NK-92 (cell line): ENCODE data around the gene KDM3A.

Experiments used
- DNase-seq: peaks from one replicate; lab custom pipeline; 2025; ENCODE audit not compliant: unreplicated experiment; lab: John Stamatoyannopoulos, UW

The KDM3A gene

GRCh38 chr2:86513948-86514660 lies 72.9 kb downstream of the KDM3A start:
- DNase-seq = no peak

DNA sequence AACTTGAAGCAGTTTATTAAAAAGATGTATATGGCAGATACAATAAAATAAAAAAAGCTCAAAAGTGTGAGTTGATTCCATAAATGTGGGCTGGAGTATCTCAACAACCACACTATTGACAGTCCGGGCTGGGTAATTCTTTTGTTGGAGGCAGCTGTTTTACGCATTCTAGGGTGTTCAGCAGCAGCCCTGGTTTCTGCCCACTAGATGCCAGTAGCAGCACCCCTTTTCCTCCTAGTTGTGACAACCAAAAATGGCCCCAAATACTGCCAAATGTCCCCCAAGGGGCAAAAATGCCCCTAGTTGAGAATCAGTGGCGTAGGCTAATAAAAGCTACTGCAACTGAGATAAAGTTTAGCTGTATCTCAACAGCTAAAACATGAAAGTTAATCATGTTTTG lies 77.3 kb downstream of the KDM3A start:
- no peak for DNase-seq

GRCh38 chr2:86519349-86519748 lies 78.2 kb downstream of the KDM3A start:
- DNase-seq = no peak

DNA sequence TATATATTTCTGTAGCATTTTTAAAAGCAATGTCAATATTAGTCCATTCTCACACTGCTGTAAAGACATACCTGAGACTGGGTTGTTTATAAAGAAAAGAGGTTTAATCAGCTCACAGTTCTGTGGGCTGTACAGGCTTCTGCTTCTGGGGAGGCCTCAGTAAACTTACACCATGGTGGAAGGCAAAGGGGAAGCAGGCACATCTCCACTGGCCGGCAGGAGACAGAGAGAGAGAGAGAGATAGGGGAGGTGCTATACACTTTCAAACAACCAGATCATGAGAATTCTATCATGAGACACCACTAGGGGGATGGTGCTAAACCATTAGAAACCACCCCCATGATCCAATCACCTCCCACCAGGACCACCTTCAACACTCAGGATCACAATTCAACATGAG lies 79.0 kb downstream of the KDM3A start:
- DNase-seq = no peak

DNA sequence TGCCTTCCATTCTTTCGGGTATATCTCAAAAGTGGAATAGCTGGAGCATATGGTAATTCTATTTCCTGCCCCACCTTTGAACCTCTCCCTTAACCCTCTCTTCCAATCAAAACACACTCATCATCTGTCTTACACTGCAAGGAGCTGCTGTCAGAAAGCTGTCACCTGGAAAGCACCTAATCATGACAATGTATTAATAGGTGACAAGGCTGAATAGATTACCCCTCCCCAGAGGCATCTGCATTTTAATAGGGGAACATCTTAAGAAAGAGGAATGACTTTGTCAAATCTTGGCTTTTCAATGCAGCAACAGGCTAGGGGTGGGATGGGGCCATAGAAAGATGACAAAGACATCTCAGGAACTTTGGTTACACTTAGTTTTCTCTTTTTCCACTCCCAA lies 80.8 kb downstream of the KDM3A start:
- no peak for DNase-seq

DNA sequence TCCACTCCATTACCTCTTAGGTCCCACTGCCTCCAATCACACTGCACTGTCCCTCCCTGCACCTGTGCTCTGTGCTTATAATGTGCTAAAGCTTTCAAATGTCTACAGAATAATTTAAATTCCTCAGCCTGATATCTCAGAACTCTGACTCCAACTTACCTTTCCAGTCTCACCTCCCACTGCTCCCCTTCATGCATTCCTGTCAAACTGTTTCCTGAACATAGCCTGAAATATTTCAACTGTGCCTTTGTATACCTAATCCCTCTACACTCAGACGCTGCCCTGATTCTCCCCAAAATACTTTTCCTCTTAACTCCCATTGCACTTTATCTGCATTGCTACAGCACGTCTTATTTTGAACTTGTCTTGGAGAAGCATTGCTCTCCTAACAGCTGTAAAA lies 81.5 kb downstream of the KDM3A start:
- no peak for DNase-seq

DNA sequence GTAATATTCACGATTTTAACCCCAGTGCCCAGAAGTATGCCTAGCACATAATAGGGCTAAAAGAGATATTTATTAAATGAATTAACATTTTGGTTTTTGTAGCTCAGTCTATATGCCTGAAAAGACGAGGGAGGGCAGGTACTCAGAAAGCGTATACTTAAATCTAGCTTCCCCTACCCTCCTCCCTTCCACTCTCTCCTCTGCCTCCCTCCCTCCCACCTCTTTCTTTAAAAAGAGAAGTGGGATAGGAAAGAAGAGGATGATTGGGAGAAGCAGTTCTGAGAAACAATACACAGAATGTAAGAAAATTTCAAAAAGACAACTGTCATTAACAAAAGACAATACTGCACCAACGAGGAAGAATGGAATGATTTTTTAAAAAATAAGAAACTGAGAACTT lies 82.3 kb downstream of the KDM3A start:
- DNase-seq = no peak

GRCh38 chr2:86525421-86526340 lies 84.5 kb downstream of the KDM3A start:
- no peak for DNase-seq

DNA sequence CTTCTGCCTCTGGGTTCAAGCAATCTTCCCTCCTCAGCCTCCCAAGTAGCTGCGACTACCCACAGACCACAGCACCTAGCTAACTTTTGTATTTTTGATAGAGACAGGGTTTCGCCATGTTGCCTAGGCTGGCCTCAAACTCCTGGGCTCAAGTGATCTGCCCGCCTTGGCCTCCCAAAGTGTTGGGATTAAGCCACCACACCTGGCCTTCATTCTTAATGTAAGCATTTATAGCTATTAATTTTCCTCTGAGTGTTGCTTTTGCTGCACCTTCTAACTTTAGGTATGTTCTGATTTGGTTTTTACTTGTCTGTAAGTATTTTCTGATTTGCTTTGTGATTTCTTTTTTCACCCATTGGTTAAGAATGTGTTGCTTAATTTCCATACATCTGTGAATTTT lies 92.4 kb downstream of the KDM3A start:
- no peak for DNase-seq

- no peak for DNase-seq
Measured at GRCh38 chr2:86541334-86541733, 100.2 kb downstream of the KDM3A start.
